Activated naive CD8-positive, alpha-beta T cell treated with anti-CD3 and anti-CD28 coated beads, Interleukin-2, amount 10 ng/mL, durations not matched to agents 7 days and 5 days (primary cell): ENCODE data around the gene DCTPP1. TPM values are rescaled to one million over a fixed set of nuclear protein-coding genes. Genes with fewer than 3 reads are reported as not detected.

Experiments used
- ATAC-seq: fragments of 150-1000 bp; cut with Tn5 transposase; one replicate; pipeline ENCODE4 v1.10.0; 2021; ENCODE audit warnings: low read depth, moderate library complexity
- POLR2A ChIA-PET: fragments of 350-600 bp; sonication (Branson Sonifier 250); formaldehyde crosslinking; loops from one replicate; lab custom pipeline; 2021; ENCODE audit warnings: antibody characterized with exemption; lab: Charles Lee
- DNase-seq: peaks from one replicate; pipeline ENCODE4 v3.0.0; 2021
- H3K27ac Mint-ChIP-seq: one replicate; pipeline ENCODE4 v1.8.0; 2022; ENCODE audit warnings: mild to moderate bottlenecking, mixed read lengths
- H3K27me3 Mint-ChIP-seq: one replicate; pipeline ENCODE4 v1.8.0; 2022; ENCODE audit warnings: mild to moderate bottlenecking, moderate library complexity, mixed read lengths
- H3K36me3 Mint-ChIP-seq: one replicate; pipeline ENCODE4 v1.8.0; 2021; ENCODE audit warnings: mild to moderate bottlenecking, mixed read lengths
- H3K4me1 Mint-ChIP-seq: one replicate; pipeline ENCODE4 v1.8.0; 2021; ENCODE audit warnings: mixed read lengths
- H3K4me3 Mint-ChIP-seq: one replicate; pipeline ENCODE4 v1.8.0; 2022; ENCODE audit warnings: mild to moderate bottlenecking, moderate library complexity, mixed read lengths
- H3K9me3 Mint-ChIP-seq: one replicate; pipeline ENCODE4 v1.8.0; 2021; ENCODE audit warnings: mixed read lengths
- total RNA-seq, 2 experiments: library from RNA; stranded (reverse); gene quantifications; one replicate each; pipeline ENCODE4 v1.2.3, GENCODE V29; 2021

The DCTPP1 gene
- total RNA-seq, 2 experiments from 2014 or later: 52.2 to 52.8 TPM

DNA sequence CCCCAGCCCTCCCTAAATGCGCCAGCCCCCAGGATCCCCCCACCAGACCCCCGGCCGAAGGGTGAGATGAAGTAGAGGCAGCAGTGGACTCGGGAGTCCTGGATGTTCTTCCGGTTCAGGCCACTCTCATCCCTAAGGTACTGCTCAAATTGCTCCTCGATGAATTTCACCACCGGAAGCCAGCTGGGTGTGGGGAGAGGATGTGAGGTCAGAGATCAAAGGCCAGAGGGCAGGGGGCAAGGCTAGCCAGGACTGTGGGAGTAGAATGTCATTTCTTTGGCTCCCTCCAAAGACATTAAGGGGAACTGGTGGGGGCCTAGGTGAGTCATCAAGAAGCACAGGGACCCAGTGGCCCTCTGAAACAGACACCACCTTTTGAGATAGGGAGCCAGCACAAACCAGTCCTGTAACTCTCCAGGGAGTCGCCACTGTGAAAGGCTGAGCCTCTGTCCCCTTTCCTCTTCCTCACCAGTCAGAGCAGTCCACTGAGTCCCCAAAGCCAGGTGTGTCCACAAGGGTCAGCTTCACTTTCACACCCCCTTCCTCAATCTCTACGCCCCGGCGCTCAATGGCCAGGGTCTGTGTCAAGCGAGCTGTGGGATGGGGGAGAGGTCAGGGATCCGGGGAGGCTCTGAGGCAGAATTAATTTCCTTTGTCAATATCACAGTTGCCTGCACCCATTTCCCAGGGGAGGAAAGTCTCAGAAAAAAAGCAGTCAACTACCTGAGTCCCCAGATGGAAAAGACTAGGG lies 48.4 kb downstream of the DCTPP1 start:
- Mint-ChIP-seq H3K4me3 (peak overlapping the region; percentile 93), H3K4me1 (peaks cover 37% of the 10 kb centered on the region), H3K27ac (peak overlapping the region; percentile 98), H3K9me3 (peaks cover 2% of the 10 kb centered on the region), H3K36me3 (peaks cover 25% of the 10 kb centered on the region), H3K27me3 (no peaks in the 10 kb centered on the region)
- ATAC-seq (no peak), DNase-seq (peak; percentile 56)
- POLR2A ChIA-PET: interaction anchor here (1.2 to 8.3 kb wide), 10 partner anchors 11 to 279 kb away, joined by 3 to 74 read pairs (median 12); partner anchors contain the start of genes ITGAL, TBC1D10B, ZNF48 and ZNF771

GRCh38 chr16:30380803-30381208 lies 49.0 kb downstream of the DCTPP1 start:
- Mint-ChIP-seq H3K4me3 (peak overlapping the region; percentile 93), H3K9me3 (peaks cover 2% of the 10 kb centered on the region), H3K27ac (peak overlapping the region; percentile 98), H3K36me3 (peaks cover 25% of the 10 kb centered on the region), H3K27me3 (no peaks in the 10 kb centered on the region), H3K4me1 (peaks cover 37% of the 10 kb centered on the region)
- POLR2A ChIA-PET: interaction anchor here (0.8 to 8.3 kb wide), 6 partner anchors 10 to 92 kb away, joined by 3 to 74 read pairs (median 6); partner anchors contain the start of genes ITGAL, TBC1D10B, ZNF48 and ZNF771
- ATAC-seq (no peak), DNase-seq (peak; percentile 37)

GRCh38 chr16:30380072-30380802 lies 49.6 kb downstream of the DCTPP1 start:
- no peak for DNase-seq
- POLR2A ChIA-PET: interaction anchor here (0.7 to 8.3 kb wide), 7 partner anchors 10 to 385 kb away, joined by 3 to 74 read pairs (median 3); partner anchors contain the start of genes HIRIP3, TBC1D10B, ZNF48 and ZNF771
- Mint-ChIP-seq H3K27ac (peak overlapping the region; percentile 98), H3K27me3 (no peaks in the 10 kb centered on the region), H3K4me3 (peak overlapping the region; percentile 93), H3K36me3 (peaks cover 25% of the 10 kb centered on the region), H3K4me1 (peaks cover 37% of the 10 kb centered on the region), H3K9me3 (no peaks in the 10 kb centered on the region)
- ATAC-seq: no peak

DNA sequence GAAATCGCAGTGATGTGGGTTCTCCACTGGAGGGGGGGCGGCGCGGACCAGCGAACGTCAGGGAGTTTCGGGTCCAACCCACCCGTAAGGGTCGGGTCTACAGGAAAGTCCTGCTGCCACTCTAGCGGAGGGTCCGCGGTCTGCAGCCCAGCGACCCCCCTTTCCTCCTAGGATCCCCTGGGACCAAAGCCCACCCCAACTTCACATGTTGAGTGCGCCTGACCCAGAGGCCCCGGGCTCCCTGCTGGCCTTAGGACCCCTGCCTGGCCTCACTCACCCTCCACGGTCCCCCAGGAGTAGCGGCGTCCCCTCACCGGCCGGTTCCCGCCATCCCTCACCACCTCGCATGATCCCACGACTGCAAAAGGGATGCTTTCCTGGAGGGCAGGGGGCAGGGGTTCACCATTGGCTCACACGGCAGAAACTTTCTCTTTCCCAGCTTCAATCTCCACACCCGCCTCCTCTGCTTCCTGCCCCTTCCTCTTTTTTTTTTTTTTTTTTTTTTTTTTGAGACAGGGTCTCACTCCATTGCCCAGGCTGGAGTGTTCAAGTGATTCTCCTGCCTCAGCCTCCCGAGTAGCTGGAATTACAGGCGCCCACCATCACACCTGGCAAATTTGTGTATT lies 50.6 kb downstream of the DCTPP1 start:
- peaks cover 37% of the 10 kb centered on the region for H3K4me1 Mint-ChIP-seq
- POLR2A ChIA-PET: interaction anchor here (0.7 to 8.3 kb wide), 3 partner anchors 11 to 384 kb away, joined by 3 to 74 read pairs (median 6); partner anchors contain the start of genes HIRIP3 and ZNF48
- DNase-seq (no peak), ATAC-seq (no peak)
- H3K4me3 Mint-ChIP-seq: peak overlapping the region; percentile 93
- peak overlapping the region; percentile 98 for H3K27ac Mint-ChIP-seq
- no peaks in the 10 kb centered on the region for H3K27me3 Mint-ChIP-seq
- no peaks in the 10 kb centered on the region for H3K9me3 Mint-ChIP-seq
- H3K36me3 Mint-ChIP-seq: peaks cover 25% of the 10 kb centered on the region

GRCh38 chr16:30378236-30379157 lies 51.3 kb downstream of the DCTPP1 start:
- H3K36me3 Mint-ChIP-seq: peaks cover 22% of the 10 kb centered on the region
- POLR2A ChIA-PET: interaction anchor here (0.6 to 8.3 kb wide), 9 partner anchors 9 to 302 kb away, joined by 3 to 74 read pairs (median 5); partner anchors contain the start of genes PPP4C, ZNF48 and ZNF771
- H3K27me3 Mint-ChIP-seq: no peaks in the 10 kb centered on the region
- peak overlapping the region; percentile 93 for H3K4me3 Mint-ChIP-seq
- peaks cover 33% of the 10 kb centered on the region for H3K4me1 Mint-ChIP-seq
- DNase-seq (peak; percentile 99), ATAC-seq (peak; percentile 80)
- no peaks in the 10 kb centered on the region for H3K9me3 Mint-ChIP-seq
- peak overlapping the region; percentile 98 for H3K27ac Mint-ChIP-seq

GRCh38 chr16:30377812-30378235 lies 52.0 kb downstream of the DCTPP1 start:
- peak; percentile 24 for ATAC-seq
- Mint-ChIP-seq H3K27ac (peak overlapping the region; percentile 98), H3K4me3 (peak overlapping the region; percentile 93), H3K27me3 (no peaks in the 10 kb centered on the region), H3K4me1 (peaks cover 31% of the 10 kb centered on the region), H3K36me3 (peaks cover 22% of the 10 kb centered on the region), H3K9me3 (no peaks in the 10 kb centered on the region)
- POLR2A ChIA-PET: interaction anchor here (0.6 to 8.3 kb wide), 9 partner anchors 9 to 302 kb away, joined by 3 to 74 read pairs (median 5); partner anchors contain the start of genes PPP4C, ZNF48 and ZNF771
- DNase-seq: peak; percentile 83

DNA sequence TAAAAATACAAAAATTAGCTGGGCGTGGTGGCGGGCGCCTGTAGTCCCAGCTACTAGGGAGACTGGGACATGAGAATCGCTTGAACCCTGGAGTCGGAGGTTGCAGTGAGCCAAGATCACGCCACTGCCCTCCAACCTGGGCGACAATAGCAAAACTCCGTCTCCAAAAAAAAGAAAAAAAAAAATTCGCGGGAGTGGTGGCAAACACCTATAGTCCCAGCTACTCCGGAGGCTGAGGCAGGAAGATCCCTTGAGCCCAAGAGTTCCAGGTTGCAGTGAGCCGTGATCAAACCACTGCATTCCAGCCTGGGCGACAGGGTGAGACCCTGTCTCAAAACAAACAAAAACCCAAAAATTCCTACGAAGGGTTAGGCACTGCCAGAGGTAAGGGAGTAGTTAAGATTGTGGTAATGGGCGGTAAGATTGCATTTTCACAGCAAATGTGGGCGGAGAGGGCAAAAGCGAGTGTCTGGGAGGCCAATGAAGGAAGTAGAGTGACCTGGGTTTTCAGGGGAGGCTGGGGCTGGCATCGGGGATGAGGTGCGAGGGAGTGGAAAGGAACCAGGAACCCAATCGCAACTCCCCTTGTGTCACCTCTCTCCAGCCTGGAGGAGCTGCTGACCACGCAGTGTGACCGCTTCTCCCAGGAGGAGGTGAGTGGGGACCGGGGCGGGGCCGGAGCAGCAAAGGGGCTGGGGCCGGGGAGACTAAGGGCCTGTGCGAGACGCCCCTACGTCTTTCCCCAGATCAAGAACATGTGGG lies 52.6 kb downstream of the DCTPP1 start:
- no peak for ATAC-seq
- H3K36me3 Mint-ChIP-seq: peaks cover 22% of the 10 kb centered on the region
- peaks cover 29% of the 10 kb centered on the region for H3K4me1 Mint-ChIP-seq
- no peaks in the 10 kb centered on the region for H3K27me3 Mint-ChIP-seq
- peak overlapping the region; percentile 98 for H3K27ac Mint-ChIP-seq
- no peaks in the 10 kb centered on the region for H3K9me3 Mint-ChIP-seq
- H3K4me3 Mint-ChIP-seq: peak overlapping the region; percentile 93
- POLR2A ChIA-PET: interaction anchor here (0.6 to 8.3 kb wide), 7 partner anchors 8 to 191 kb away, joined by 3 to 74 read pairs (median 5); partner anchors contain the start of genes ZNF48 and ZNF771
- no peak for DNase-seq

GRCh38 chr16:30376461-30376902 lies 53.3 kb downstream of the DCTPP1 start:
- no peak for ATAC-seq
- Mint-ChIP-seq H3K27me3 (no peaks in the 10 kb centered on the region), H3K4me1 (peaks cover 32% of the 10 kb centered on the region)

GRCh38 chr16:30375864-30376263 lies 54.0 kb downstream of the DCTPP1 start:
- peaks cover 31% of the 10 kb centered on the region for H3K4me1 Mint-ChIP-seq
- ATAC-seq (no peak), DNase-seq (no peak)
- POLR2A ChIA-PET: no interaction called here
- H3K27ac Mint-ChIP-seq: peak overlapping the region; percentile 74
- no peak overlapping the region for H3K4me3 Mint-ChIP-seq
- H3K27me3 Mint-ChIP-seq: no peaks in the 10 kb centered on the region
- no peaks in the 10 kb centered on the region for H3K9me3 Mint-ChIP-seq
- peaks cover 18% of the 10 kb centered on the region for H3K36me3 Mint-ChIP-seq

More at GRCh38 chr16:30376461-30376902, 53.3 kb downstream of the DCTPP1 start:
- H3K27ac Mint-ChIP-seq: peak overlapping the region; percentile 98
- peaks cover 22% of the 10 kb centered on the region for H3K36me3 Mint-ChIP-seq
- DNase-seq: no peak
- POLR2A ChIA-PET: interaction anchor here (2.1 kb wide), 1 partner anchor 30 kb away, joined by 13 read pairs; the partner anchor contains the start of gene ZNF771
- no peaks in the 10 kb centered on the region for H3K9me3 Mint-ChIP-seq
- no peak overlapping the region for H3K4me3 Mint-ChIP-seq

GRCh38 chr16:30374538-30374937 lies 55.3 kb downstream of the DCTPP1 start, which contains the start of gene MYL11:
TSS of gene MYL11 (plus strand) at chr16:30374802. CDS start at chr16:30374858, 56 bp downstream.
- H3K27ac Mint-ChIP-seq: peak within 1 kb of the TSS; percentile 74
- ATAC-seq (no peak), DNase-seq (no peak)
- POLR2A ChIA-PET: interaction anchor here (1.4 kb wide), 1 partner anchor 9 kb away, joined by 3 read pairs; no protein-coding TSS in a partner anchor
- peaks cover 9% of the 10 kb centered on the region for H3K36me3 Mint-ChIP-seq
- H3K9me3 Mint-ChIP-seq: no peaks in the 10 kb centered on the region
- H3K27me3 Mint-ChIP-seq: no peaks in the 10 kb centered on the region
- H3K4me1 Mint-ChIP-seq: peaks cover 21% of the 10 kb centered on the region
- no peak within 1 kb of the TSS for H3K4me3 Mint-ChIP-seq
